HG02938 (cell line): ENCODE results near the gene CNPY1.
"Not testable (repeated sequence)": the region's sequence is repeated elsewhere in the genome, so short reads cannot be mapped to it uniquely, and the experiment has no call there.

Experiments used
- ATAC-seq: cut with Tn5 transposase; IDR thresholded peaks from one replicate; pipeline ENCODE4 v1.9.1; 2021; ENCODE audit warnings: mild to moderate bottlenecking, moderate library complexity; ENCODE audit not compliant: unreplicated experiment

The CNPY1 gene

DNA sequence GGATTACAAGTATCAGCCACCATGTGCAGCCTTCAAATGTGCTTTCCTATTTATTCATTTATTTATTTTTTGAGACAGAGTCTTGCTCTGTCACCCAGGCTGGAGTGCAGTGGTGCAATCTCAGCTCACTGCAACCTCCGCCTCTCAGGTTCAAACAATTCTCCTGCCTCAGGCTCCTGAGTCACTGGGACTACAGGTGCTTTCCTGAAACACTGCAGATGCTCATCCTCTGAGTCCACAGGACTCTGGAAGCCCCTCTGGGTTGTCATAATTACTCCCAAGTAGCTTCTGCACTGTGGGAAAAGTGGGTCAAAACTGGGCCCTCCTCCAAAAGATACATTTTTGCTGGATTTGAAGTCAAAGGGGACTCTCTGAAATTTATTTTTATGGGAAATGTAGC, at the start of gene CNPY1:
CNPY1 (minus strand) TSS at position 111 of the 400 bp plus-strand sequence. CDS start 630 bp downstream, outside the sequence.
- ATAC-seq, result not testable (repeated sequence)

GRCh38 chr7:155594961-155595366, 48.6 kb upstream of the CNPY1 start:
- ATAC-seq, result no peak

DNA sequence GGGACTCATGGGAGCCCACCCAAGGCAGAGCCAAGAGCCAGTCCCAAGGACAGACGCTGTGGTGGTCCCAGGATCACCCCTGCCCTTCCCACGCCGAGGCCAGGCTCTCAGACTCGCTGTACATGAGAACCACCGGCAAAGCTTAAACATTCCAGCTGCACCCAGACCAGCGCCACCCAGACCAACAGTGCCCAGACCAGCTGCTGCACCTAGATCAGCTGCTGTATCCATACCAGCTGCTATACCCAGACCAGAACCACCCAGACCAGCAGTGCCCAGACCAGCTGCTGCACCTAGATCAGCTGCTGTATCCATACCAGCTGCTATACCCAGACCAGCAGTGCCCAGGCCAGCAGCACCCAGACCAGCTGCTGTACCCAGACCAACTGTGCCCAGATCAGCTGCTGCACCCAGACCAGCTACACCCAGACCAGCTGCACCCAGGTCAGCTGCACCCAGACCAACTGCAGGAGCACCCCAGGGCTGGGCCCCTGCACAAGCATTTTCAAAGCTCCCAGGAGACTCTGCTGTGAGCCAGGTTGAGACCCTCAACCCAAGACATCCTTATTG, 47.9 kb upstream of the CNPY1 start:
- no peak for ATAC-seq

GRCh38 chr7:155593461-155594162, 47.3 kb upstream of the CNPY1 start:
- ATAC-seq, result no peak

GRCh38 chr7:155591055-155591775, 44.9 kb upstream of the CNPY1 start:
- no peak for ATAC-seq

DNA sequence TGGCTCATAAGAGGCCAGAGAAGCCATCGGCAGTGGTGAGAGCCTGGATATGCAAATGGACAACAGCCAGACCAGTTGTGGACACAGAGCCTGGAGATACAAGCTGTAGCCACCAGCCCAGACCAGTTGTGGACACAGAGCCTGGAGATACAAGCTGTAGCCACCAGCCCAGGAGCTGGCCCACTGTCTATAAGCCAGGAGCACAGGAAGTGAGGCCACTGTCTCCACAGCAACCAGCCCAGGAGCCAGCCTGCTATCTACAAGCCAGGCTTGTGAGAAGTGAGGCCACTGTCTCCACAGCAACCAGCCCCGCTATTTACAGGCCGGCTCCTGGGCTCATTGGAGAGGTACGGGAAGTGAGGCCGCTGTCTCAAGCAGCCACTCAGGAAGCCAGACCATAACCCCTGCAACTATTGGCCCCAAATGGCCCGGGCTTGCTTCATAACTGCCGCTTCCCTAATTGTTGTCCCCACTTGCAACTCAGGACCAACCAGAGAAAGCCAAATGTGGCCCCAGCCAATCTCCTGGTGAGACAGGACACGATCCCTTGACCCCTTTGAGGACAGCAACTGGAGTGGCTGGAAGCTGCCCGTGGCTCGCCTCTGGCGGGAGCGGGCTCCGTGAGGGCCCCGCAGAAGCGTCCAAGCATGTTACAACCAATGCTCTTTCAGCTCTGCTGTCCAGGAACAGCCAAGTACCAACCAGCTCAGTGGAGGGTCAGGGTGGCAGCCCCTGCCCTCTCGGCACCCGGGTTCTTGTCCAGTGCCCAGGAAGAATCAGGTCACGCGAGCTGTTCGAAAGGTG, 44.1 kb upstream of the CNPY1 start:
- peak; percentile 63 for ATAC-seq

DNA sequence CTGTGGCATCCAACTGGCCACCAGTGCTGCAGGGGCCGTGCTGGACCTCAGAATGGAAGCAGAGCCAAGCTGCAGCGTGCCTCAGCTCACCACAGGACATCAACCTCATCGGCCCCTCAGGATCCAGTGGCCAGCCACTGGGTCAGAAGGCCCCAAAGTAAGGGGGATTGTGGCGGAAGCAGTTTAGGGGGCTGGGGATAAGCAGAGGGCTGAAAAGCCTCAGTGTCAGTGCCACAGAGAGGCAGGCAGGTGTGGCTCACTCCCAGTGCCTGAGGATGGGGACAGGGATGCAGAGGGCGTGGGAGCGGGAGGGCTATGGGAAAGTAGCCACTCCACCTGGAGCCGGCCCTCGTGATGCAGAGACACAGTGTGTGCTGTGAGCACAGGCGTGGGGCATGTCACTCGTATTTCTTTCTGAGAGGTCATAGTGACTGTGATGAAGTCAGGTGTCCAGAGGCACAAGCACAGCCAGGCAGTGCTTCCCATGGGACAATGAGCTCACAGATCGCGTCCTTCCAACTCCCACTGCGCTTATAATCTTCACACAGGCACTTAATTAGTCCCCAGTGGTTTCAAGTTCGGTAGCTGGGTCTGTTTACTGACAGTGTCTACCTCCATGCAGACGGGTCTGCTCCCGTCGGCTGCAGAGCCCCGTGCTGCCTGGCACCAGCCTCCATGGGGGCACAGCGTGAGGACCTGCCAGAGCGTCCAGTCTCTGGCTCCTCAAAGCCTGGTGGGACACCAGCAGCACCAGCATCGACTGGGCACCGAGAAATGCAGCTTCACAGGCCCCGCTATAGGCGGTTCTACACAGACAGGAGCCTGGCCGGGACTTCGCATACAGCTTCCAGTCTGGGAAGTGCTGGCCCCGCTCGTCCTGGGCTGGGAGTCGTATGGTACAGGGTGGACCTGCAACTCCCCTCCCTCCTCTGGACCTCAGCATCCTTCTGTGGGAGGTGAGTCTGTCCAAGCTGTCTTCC, 42.9 kb upstream of the CNPY1 start:
- ATAC-seq, result no peak

DNA sequence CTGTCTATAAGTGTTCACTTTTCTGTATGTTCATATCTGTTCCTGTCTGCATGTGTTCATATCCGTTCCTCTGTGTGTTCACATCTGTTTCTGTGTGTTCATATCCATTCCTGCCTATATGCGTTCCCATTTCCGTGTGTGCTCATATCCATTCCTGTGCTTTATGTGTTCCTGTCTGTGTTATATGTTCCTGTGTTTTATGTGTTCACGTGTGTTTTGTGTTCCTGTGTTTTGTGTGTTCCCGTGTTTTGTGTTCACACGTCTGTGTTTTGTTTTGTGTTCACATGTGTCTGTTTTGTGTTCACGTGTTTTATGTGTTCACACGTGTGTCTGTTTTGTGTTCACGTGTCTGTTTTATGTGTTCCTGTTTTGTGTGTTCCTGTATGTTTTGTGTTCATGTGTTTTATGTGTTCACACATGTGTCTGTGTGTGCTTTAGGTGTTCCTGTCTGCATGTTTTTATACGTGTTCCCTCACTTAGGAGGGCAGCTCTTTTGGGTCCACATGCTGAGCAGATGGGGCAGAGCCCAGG, 42.2 kb upstream of the CNPY1 start:
- ATAC-seq, result no peak

DNA sequence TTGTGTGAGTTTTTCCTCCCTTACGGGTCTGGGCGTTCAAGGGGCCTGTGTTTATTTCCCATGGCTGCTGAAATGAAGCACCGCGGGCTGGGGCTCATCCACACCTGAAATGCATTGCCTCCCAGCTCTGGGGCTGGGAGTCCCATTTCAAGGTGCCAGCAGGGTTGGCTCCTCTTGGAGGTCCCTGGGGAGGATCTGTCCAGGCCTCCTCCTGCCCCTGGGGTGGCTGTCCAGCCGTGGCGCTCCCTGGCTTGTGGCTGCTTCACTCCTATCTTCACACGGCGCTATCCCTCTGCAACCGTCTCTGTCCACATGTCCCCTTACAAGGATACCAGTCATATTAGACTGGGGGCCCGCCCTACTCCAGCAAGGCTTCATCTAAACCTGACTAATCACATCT, 41.1 kb upstream of the CNPY1 start:
- ATAC-seq, result no peak

DNA sequence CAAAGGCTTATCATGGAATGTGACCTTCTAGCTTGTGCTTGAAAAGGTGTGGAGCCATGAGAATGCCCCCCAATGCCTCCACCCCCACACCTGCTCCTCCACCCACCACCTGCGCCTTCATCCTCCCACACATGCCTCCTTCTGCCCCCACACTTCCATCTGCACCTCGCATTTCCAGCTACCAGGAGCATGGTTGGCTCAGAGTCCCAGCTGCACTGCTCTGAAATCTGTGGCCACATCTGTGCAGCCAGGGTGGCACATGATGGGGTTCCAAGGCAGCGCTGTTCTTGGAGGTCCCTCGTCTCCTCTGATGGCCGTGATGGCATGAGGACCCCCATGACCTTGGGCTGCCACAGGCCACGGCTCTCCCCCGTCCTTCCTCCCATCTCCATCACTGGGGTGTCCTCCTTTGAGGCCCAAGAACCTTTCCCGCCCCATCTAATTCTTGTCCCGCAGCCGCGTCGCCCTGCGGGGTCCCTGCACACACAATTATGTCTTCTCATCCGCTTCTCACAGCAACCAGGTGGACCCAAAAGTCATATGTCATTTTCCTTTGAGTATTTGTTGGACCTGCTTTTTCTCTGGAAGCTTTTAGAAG, 40.6 kb upstream of the CNPY1 start:
- ATAC-seq, result no peak

DNA sequence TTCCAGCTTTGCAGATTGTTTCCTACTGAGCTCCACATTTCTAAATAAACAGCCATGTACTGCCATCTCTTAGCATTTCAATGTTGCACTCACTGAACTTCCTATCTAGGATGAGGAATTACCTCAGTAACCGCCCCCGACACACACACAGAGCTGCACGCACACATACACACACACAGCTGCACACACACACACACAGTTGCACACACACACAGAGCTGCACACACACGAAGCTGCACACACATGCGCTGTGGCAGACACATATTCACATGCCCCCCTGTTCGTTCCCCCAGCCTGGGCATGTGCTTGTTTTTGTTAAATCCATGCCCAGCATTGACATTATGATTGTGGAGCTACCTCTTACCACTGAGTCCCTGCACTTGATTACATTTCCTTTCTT, 39.6 kb upstream of the CNPY1 start:
- no peak for ATAC-seq

DNA sequence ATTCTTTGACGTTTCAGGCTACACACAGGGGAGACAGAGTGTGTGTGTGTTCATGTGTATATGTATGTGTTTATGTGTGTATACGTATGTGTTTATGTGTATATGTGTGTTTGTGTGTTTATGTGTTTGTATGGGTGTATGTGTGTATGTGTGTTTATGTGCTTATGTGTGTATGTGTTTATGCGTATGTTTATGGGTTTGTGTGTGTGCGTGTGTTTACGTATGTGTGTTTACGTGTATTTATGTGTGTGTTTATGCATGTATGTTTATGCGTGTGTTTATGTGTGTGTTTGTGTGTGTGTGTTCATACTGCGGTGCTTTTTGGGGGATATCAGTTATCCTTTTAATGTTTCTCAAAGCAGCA, 39.2 kb upstream of the CNPY1 start:
- no peak for ATAC-seq

GRCh38 chr7:155584763-155585531, 38.6 kb upstream of the CNPY1 start:
- ATAC-seq, result no peak

DNA sequence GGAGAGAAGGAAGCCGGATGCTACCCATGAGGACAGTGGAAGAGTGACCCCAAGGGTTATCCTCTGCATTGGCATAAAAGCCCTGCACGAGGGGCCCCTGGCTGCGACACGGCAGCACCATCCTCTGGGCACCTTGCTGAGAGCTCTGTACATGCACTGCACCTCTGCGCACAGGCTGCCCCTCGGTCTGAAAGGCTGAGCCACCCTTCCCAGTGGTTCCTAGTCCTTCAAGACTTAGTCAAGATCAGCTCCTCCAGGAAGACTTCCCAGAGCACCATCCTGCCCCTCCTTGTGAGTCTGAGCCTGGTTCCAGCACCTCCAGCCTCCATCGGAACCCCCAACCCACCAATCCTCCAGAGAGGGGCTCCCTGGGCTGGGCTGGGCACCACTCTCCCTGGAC, 37.9 kb upstream of the CNPY1 start:
- no peak for ATAC-seq

GRCh38 chr7:155583636-155584035, 37.3 kb upstream of the CNPY1 start:
- ATAC-seq, result no peak

GRCh38 chr7:155581954-155582353, 35.6 kb upstream of the CNPY1 start:
- ATAC-seq, result no peak

- no peak for ATAC-seq
Measured at GRCh38 chr7:155581107-155581830, 34.9 kb upstream of the CNPY1 start.

GRCh38 chr7:155580367-155580766, 34.0 kb upstream of the CNPY1 start:
- no peak for ATAC-seq
